Middle frontal gyrus (tissue), 1 donor: ENCODE measurements around the gene PIP4K2C.

ENCODE experiments used
- DNase-seq: peaks from one replicate; pipeline ENCODE4 v3.0.0-alpha.2; 2015; ENCODE audit warnings: low spot score; ENCODE audit errors: extremely low spot score

The PIP4K2C gene

GRCh38 chr12:57590864-57591781, at the start of gene PIP4K2C:
TSS of gene PIP4K2C (plus strand) at chr12:57591192. CDS start at chr12:57591290, 98 bp downstream.
- DNase-seq, result peak; percentile 66

GRCh38 chr12:57541717-57542116, 49.3 kb upstream of the PIP4K2C start:
- no peak for DNase-seq

DNA sequence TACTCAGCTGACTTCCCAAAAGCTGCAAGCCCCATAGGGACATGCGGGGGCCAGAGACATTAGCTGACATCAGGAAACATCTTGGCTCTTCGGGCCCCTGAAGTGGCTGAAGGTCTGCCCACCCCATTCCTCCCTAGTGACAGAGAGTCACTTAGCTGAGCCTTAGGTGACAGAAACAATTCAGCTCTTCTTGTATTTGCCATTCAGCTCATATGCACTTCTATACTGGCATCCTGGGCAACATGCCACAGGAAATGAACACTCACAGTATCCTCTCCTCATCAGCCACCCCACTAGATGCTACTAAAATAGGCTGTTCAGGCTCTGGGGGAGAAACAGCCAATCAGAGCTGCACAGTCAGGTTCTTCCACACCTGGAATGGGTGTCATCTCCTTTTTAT, 47.4 kb upstream of the PIP4K2C start:
- DNase-seq, result peak; percentile 42

- DNase-seq, result no peak
These were observed 45.1 kb upstream of the PIP4K2C start for GRCh38 chr12:57545809-57546437.

- peak; percentile 95 for DNase-seq
These were observed 44.3 kb upstream of the PIP4K2C start, which contains the start of gene DCTN2 for GRCh38 chr12:57546438-57547287. TSS of gene DCTN2 (minus strand) at chr12:57547192. CDS start at chr12:57547063, 129 bp downstream.

DNA sequence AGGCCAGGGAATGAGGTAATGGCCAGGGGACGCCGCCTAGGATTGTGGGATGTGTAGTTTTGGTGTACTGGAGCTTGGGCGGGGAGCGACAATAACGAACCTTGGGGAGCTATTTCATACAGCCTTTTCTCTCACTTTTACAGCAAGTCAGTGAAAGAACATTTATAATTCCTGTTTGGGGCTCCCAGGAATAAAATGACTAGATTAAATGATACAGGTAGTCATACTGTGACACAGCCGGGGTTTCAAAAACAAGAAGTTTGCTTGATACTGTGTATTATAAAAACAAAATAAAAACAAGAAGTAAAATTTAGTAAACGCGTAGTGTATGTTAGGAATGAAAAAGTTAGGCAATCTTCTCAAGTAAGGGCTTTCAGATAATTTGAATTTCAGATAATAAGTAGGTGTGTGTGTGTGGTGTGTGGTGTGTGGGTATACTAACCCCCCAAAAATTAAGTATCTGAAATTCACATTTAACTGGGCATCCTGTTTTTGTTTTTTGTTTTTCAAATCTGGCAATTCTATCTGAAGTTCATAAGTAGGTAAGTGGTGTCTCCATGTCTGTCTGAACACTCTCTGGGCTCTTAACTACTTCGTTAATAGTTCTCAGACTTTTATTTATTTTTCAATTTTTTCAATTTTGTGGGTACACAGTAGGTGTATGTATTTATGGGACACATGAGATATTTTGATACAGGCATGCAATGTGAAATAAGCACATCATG, 43.5 kb upstream of the PIP4K2C start:
- DNase-seq, result no peak

GRCh38 chr12:57548013-57548315, 43.0 kb upstream of the PIP4K2C start:
- DNase-seq, result no peak

GRCh38 chr12:57548488-57548887, 42.5 kb upstream of the PIP4K2C start:
- no peak for DNase-seq

DNA sequence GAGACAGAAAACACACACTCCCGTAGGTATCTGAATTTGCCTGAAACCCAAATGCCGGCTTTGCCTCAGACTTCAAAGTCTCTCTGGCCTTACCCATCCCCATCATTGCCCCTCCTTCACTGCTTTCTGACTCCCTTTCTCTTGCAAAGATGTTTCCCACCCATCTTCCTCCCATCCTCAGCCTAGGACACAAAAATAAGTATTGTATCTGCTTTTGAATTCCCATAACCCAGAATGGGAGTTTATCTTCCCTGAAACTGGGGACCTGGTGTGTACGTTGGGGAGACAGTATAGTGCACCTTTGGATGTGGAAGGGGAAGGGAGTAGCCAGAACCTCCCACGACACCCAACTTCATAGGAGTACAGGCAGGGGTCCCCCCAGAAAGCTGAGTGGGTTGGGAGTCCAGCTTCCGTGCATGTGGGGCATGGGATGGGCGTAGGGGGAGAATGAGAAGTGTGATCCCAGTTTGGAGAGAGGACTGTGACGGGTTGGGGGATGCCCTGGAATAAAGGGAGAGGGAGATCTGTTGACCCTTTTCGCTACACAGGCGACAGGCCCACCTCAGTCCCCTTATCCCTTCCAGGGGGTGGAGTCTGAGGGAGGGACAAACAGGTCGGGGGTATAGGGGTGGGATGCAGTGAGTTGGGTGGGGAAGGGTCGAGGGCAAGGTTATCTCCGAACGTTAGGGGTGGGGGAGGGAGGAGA, 41.6 kb upstream of the PIP4K2C start:
- no peak for DNase-seq

DNA sequence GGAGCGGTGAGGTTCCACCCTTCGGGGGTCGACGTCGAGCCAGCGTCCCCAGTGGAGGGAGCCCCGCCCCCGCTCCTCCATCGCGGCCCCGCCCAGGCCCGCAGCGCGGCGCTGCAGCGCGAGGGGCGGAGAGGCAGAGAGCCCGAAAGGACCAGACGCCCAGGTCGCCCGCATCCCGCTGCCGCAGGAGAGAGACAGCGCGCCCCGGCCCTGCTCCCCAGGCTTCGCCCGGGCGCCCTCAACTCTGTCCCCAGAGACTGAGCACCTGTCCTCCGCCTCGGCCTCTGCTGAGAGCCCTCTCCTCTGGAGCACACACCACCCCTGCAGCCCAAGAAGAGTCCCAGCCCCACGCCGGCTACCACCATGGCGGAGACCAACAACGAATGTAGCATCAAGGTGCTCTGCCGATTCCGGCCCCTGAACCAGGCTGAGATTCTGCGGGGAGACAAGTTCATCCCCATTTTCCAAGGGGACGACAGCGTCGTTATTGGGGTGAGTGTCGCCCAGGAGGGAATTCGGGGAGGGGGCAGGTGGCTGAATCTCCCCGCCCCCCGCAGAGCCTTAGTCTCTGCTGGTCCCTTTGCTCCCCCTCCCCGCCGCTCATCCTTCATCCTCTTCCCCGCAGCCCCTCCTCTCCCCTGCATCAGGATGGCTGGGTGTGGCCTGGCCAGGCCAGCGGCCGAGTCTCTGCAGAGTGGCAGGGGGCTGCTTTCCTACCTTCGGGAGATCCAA, 40.9 kb upstream of the PIP4K2C start, which contains the start of gene KIF5A:
KIF5A (plus strand) TSS at position 136 of the 732 bp plus-strand sequence; CDS start at position 364, 228 bp downstream.
- peak; percentile 42 for DNase-seq

DNA sequence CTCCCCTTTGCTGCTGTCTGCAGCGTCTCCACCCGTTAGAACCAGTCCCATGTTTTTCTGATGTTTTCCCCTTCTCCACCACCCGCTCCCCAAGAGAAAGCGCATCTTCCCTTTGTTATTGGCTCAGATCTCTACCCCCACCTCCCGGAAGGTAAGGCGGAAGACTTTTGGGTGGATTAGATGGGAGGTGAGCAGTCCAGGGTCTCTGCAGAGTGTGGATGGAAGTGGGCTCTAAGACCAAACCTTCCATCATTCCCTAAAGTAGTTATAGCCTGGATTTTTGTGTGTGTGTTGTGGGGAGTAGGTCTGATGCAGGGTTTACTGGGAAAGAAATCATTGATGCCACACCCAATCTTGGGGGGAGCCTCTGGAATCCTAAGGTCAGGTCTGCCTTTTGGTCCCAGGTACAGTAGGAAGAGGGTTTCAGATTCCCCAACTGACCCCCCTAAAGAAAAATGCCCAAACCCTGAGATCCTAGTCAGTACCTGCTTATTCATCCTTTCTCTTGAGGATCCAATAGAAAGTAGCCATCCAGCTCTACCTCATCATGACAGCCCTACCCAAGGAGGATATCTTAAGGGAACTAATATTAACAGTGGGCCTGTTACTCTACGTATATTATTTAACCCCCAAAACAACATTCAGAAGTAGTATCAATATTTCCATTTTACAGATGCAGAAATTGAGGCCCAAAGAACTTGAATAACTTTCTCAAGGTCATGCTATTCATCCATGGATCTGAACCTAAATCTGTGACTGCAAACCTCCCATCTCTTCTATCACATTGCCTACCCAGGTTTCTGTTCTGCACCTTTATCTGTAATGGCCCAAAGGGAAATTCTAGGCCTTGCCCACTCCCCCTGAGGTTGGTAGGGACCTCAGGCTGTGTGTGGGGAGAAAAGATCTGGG, 40.1 kb upstream of the PIP4K2C start:
- DNase-seq, result no peak

- no peak for DNase-seq
These were observed 39.2 kb upstream of the PIP4K2C start for GRCh38 chr12:57551637-57552305.

- no peak for DNase-seq
These were observed 38.7 kb upstream of the PIP4K2C start for GRCh38 chr12:57552306-57552651.

- DNase-seq, result no peak
These were observed 38.1 kb upstream of the PIP4K2C start for GRCh38 chr12:57552835-57553313.

DNA sequence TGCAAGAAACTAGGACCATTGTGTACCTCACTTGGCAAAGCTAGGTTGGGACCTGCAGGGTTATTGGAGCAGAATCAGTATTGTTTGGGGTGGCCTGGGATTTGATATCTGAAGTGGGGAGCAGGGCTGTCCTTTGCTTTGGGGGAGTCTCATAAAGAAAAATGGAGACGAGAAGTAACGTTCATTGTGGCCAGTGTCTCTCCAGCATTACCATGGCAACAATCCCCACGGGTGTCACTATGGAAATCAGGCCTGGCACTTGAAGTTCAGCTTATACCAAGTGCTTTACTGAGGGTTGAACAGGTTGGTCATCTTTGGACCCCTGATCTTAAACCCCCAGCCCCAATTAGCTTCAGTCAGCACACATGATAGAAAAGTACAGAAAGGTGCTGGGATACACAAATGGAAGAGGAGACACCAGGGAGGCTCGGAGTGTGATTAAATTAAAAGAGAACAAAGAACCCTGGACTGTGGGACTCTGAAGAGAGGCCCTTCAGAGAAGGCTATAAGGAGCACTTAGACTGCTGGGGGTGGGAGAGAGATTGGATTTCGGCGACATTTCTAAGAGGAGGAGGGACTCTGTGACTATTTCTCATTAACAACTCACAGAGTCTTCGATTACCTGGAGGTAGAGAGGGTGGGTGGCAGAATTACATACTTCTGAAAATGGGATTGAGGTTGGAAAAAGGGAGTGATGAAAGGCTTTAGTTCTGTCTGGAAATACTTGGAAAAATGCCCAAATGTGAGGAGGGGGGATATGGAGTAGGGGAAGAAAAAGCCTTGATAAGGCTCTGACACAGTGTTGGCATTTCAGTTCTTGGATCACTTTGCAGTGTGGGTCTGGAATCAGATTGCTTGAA, 37.4 kb upstream of the PIP4K2C start:
- DNase-seq, result no peak

DNA sequence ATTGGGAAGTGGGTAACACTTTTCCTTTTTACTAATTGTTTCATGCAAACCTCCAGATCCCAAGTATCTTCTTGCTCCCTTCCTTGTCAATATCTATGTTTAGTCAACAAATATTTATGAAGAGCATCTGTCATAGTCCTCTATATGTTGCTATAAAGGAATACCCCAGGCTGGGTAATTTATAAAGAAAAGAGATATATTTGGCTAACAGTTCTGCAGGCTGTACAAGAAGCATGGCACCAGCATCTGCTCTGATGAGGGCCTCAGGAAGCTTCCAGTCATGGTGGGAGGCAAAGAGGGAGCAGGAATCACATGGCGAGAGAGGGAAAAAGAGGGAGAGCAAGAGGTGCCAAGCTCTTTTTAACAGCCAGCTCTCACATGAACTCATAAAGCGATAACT, 36.5 kb upstream of the PIP4K2C start:
- DNase-seq, result no peak

GRCh38 chr12:57554897-57555296, 36.1 kb upstream of the PIP4K2C start:
- no peak for DNase-seq
